Gastrocnemius medialis (tissue), 4 donors: ENCODE data around the gene TLK2.

ENCODE experiments used
- POLR2A ChIP-seq, 2 donors: fragments of 450-650 bp; IDR thresholded peaks; one replicate each; pipeline ENCODE4 v1.6.1; 2017; ENCODE audit warnings: antibody characterized with exemption in 2 of 2, mild to moderate bottlenecking in 2 of 2, moderate library complexity in 2 of 2
- TF ChIP-seq, protein P1 (sequence below), 5 experiments: fragments of 450-650 bp in 3 of 5; fragments of 200-600 bp in 2 of 5; sonication (generic) in 2 of 5; IDR thresholded peaks in 4 of 5; conservative IDR thresholded peaks in 1 of 5; 1 replicate in 4 of 5; 2 replicates in 1 of 5; pipeline ENCODE4 v1.5.1; 2016 to 2019; ENCODE audit warnings: antibody characterized with exemption in 5 of 5, mild to moderate bottlenecking in 3 of 5, moderate library complexity in 3 of 5

DNA sequence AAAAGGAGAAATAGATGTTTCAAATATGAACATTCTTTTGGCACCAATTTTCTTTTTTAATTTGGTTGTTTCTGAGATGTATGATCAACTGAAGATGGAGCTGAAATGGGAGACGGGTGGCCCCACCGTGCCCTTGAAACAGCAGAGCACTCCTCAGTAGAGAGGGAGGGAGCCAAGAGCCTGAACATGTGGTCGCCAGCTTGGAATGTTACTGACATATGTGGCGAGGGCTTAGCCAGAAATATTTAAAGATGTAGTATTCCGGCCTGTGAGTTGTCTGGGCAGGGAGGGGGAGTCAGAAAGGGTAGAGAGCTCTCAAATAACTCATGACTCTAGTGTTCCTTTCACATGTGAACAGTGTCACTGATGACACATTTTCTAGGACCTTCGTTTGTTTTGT lies 135.5 kb downstream of the TLK2 start:
- TF ChIP-seq, protein P1, sequence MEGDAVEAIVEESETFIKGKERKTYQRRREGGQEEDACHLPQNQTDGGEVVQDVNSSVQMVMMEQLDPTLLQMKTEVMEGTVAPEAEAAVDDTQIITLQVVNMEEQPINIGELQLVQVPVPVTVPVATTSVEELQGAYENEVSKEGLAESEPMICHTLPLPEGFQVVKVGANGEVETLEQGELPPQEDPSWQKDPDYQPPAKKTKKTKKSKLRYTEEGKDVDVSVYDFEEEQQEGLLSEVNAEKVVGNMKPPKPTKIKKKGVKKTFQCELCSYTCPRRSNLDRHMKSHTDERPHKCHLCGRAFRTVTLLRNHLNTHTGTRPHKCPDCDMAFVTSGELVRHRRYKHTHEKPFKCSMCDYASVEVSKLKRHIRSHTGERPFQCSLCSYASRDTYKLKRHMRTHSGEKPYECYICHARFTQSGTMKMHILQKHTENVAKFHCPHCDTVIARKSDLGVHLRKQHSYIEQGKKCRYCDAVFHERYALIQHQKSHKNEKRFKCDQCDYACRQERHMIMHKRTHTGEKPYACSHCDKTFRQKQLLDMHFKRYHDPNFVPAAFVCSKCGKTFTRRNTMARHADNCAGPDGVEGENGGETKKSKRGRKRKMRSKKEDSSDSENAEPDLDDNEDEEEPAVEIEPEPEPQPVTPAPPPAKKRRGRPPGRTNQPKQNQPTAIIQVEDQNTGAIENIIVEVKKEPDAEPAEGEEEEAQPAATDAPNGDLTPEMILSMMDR (IDR thresholded peaks at IDR 0.05 in 4 of 5, conservative IDR thresholded peaks at IDR 0.05 in 1 of 5): no peak
- TF ChIP-seq POLR2A (IDR thresholded peaks at IDR 0.05): no peak
